NK-92 (cell line): ENCODE data around the gene PAK6.

ENCODE experiments used
- DNase-seq: peaks from one replicate; lab custom pipeline; 2025; ENCODE audit not compliant: unreplicated experiment; lab: John Stamatoyannopoulos, UW

Gene PAK6

GRCh38 chr15:40275523-40275922, 36.7 kb downstream of the PAK6 start:
- no peak for DNase-seq

- DNase-seq: no peak
Measured at GRCh38 chr15:40275954-40276353, 37.1 kb downstream of the PAK6 start.

- DNase-seq: no peak
Measured at GRCh38 chr15:40276927-40277326, 38.1 kb downstream of the PAK6 start.

GRCh38 chr15:40277471-40277870, 38.6 kb downstream of the PAK6 start:
- DNase-seq: no peak

- DNase-seq: no peak
Measured at GRCh38 chr15:40278026-40278425, 39.2 kb downstream of the PAK6 start.

GRCh38 chr15:40279437-40280141, 40.7 kb downstream of the PAK6 start:
- DNase-seq: no peak

GRCh38 chr15:40280260-40281056, 41.6 kb downstream of the PAK6 start:
- no peak for DNase-seq

- DNase-seq: no peak
Measured at GRCh38 chr15:40281057-40281800, 42.4 kb downstream of the PAK6 start.

- DNase-seq: no peak
Measured at GRCh38 chr15:40281801-40282146, 42.9 kb downstream of the PAK6 start.

- DNase-seq: no peak
Measured at GRCh38 chr15:40282147-40282868, 43.4 kb downstream of the PAK6 start.

- DNase-seq: no peak
Measured at GRCh38 chr15:40282869-40283614, 44.2 kb downstream of the PAK6 start, which contains the start of gene ANKRD63. Gene ANKRD63 (minus strand): TSS chr15:40283064. CDS start chr15:40282586, 478 bp downstream.

- DNase-seq: no peak
Measured at GRCh38 chr15:40283615-40284300, 44.9 kb downstream of the PAK6 start.

- DNase-seq: no peak
Measured at GRCh38 chr15:40285151-40285550, 46.3 kb downstream of the PAK6 start.

GRCh38 chr15:40285554-40286011, 46.7 kb downstream of the PAK6 start:
- DNase-seq: no peak

GRCh38 chr15:40286061-40286532, 47.2 kb downstream of the PAK6 start:
- no peak for DNase-seq

- DNase-seq: no peak
Measured at GRCh38 chr15:40286794-40287193, 47.9 kb downstream of the PAK6 start.

- DNase-seq: no peak
Measured at GRCh38 chr15:40287505-40287904, 48.6 kb downstream of the PAK6 start.

GRCh38 chr15:40287968-40288367, 49.1 kb downstream of the PAK6 start:
- DNase-seq: no peak

- DNase-seq: no peak
Measured at GRCh38 chr15:40289140-40289775, 50.4 kb downstream of the PAK6 start.
